ENCODE data around the gene CARNS1. TPM values are rescaled to one million over a fixed set of nuclear protein-coding genes. Genes with fewer than 3 reads are reported as not detected.
A peak's percentile ranks its signal among the peaks of the same experiment; 100 is the strongest.

Gene CARNS1
- total RNA-seq, 1 experiment from 2014 or later = 1.1 TPM

DNA sequence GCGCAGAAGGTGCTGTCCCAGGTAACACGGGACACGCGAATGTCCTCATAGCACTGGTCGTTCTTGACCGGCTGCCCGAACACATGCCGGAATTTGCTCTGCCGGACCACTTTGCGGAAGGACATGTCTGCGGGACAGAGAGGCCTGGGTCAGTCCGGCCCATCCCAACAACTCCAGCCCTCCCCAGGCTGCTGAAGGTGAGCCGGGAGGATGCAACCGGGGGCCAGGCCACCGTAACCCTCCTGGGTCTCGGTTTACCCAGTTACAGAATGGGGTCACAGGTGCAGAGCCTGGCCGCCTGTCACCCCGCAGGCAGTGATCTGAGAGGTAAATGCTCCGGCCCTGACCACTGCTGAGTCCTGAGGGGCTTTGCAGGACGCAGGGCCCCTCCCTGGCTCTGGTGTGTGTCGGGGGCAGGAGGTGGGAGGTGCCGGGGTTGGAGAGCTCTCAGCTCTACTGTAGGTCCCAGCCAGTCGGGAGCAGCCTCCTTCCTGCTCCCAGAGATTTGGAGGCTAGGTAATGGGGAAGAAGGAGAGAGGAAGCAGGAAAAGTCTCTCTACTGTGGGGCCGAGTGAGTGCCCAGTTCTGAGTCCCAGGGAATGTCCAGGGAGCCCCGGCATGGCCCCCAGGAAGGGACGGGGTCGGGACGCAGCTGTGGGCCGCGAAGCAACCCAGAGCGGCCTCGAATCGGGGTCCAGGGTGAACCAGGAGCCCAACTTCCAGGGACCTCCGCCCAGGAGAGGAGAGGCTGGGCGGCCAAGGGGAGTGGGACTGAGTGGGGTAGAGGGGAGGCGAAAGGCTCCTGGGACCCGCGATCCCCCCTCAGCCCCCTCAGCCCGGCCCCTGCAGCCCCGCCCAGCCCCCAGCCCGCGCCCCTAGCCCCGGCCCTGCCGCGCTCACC, 27.3 kb downstream of the CARNS1 start:
- Mint-ChIP-seq H3K27ac (peak overlapping the region in 1 of 3 experiments; percentile 96; a peak in 3 of 7 replicates), H3K27me3 (ENCODE audit: low read depth) (peaks cover 7% of the 10 kb centered on the region; the same call in 1 of the 2 replicates), H3K36me3 (ENCODE audit: insufficient read depth in 1 of 3, low read depth in 3 of 3) (peaks cover 10 to 28% (median 27%) of the 10 kb centered on the region in 3 experiments; a peak in 5 of 7 replicates), H3K4me3 (peak overlapping the region; percentile 84 to 94), H3K9me3 (no peaks in the 10 kb centered on the region), H3K4me1 (peaks cover 2 to 9% of the 10 kb centered on the region in 2 experiments; a peak in 2 of 4 replicates)
- DNase-seq = no peak
- Histone ChIP-seq H2BK20ac (ENCODE audit: low read depth, low read length, poor library complexity, severe bottlenecking) (no peak overlapping the region), H2BK5ac (ENCODE audit: insufficient read length, low read length) (no peak overlapping the region), H2AK5ac (ENCODE audit: insufficient read length, low read length) (no peak overlapping the region), H3K79me2 (ENCODE audit: insufficient read depth, low read length) (no peaks in the 10 kb centered on the region), H2AFZ (ENCODE audit: low read length) (no peak overlapping the region), H3K79me1 (ENCODE audit: insufficient read depth, low read depth, low read length, poor library complexity, severe bottlenecking) (no peaks in the 10 kb centered on the region), H3K9me3 (ENCODE audit: control insufficient read depth, low read depth, low read length) (no peaks in the 10 kb centered on the region), H3K14ac (ENCODE audit: insufficient read depth, low read length) (no peak overlapping the region), H3K27me3 (ENCODE audit: insufficient read depth, low read length) (no peaks in the 10 kb centered on the region), H4K20me1 (ENCODE audit: control insufficient read depth, insufficient read depth, insufficient read length) (no peaks in the 10 kb centered on the region), H3K4ac (ENCODE audit: low read depth, low read length) (no peak overlapping the region), H2BK15ac (ENCODE audit: low read depth, low read length) (no peak overlapping the region), H3K9ac (ENCODE audit: extremely low read depth, insufficient read length, low read length) (peak overlapping the region; percentile 12), H4K91ac (ENCODE audit: insufficient read length, low read depth, low read length) (no peak overlapping the region), H3K27ac (ENCODE audit: insufficient read length, low read depth, low read length) (no peak overlapping the region), H3T11ph (ENCODE audit: low read length) (no peak overlapping the region), H3K4me1 (ENCODE audit: insufficient read depth, low read length) (no peaks in the 10 kb centered on the region), H3K56ac (ENCODE audit: insufficient read length, low read depth, low read length) (no peak overlapping the region), H3K4me2 (ENCODE audit: insufficient read depth, insufficient read length, low read length) (peak overlapping the region; percentile 79), H3K23me2 (ENCODE audit: insufficient read length, low read depth, low read length, poor library complexity, severe bottlenecking) (peaks cover 4% of the 10 kb centered on the region), H3K23ac (ENCODE audit: insufficient read length, low read depth, low read length) (no peak overlapping the region), H4K5ac (ENCODE audit: insufficient read length, low read depth, low read length) (no peak overlapping the region), H3K18ac (ENCODE audit: insufficient read length, low read depth, low read length) (no peak overlapping the region), H2BK12ac (ENCODE audit: insufficient read length, low read depth, low read length) (no peak overlapping the region), H2BK120ac (ENCODE audit: low read depth, low read length, poor library complexity, severe bottlenecking) (no peak overlapping the region), H4K8ac (replicated peaks; ENCODE audit: insufficient read length, low read depth, low read length) (no peak overlapping the region)
- WGBS (ENCODE audit: extremely low coverage, insufficient read length, low lambda C conversion rate) = no CpG with 5 or more reads among the region's 45 CpGs
- TF ChIP-seq, protein P1, sequence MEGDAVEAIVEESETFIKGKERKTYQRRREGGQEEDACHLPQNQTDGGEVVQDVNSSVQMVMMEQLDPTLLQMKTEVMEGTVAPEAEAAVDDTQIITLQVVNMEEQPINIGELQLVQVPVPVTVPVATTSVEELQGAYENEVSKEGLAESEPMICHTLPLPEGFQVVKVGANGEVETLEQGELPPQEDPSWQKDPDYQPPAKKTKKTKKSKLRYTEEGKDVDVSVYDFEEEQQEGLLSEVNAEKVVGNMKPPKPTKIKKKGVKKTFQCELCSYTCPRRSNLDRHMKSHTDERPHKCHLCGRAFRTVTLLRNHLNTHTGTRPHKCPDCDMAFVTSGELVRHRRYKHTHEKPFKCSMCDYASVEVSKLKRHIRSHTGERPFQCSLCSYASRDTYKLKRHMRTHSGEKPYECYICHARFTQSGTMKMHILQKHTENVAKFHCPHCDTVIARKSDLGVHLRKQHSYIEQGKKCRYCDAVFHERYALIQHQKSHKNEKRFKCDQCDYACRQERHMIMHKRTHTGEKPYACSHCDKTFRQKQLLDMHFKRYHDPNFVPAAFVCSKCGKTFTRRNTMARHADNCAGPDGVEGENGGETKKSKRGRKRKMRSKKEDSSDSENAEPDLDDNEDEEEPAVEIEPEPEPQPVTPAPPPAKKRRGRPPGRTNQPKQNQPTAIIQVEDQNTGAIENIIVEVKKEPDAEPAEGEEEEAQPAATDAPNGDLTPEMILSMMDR (conservative IDR thresholded peaks at IDR 0.05) = no peak
